ENCODE measurements around the gene RPTOR.

DNA sequence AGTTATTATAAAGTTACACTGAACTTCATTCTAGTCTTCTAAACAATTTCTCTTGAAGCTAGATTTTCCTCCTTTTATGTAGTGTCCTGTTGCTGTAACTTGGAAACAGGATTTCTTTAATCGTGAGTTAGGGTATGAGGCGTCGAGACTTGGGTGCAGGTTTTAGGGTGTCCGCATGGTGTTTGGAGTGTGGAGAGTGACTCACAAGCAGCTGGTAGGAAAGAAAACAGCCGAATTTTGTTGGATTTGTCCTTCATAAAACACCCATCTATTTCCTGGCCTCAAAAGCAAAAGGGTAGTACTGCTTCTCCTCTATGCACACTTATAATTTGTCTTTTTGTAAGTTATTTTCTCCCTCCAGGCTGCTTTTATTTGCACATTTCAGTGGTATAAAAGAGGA, 1.6 kb downstream of the RPTOR start:
- TF ChIP-seq POLR2A (IDR thresholded peaks at IDR 0.05), result no peak
- TF ChIP-seq, protein P1, sequence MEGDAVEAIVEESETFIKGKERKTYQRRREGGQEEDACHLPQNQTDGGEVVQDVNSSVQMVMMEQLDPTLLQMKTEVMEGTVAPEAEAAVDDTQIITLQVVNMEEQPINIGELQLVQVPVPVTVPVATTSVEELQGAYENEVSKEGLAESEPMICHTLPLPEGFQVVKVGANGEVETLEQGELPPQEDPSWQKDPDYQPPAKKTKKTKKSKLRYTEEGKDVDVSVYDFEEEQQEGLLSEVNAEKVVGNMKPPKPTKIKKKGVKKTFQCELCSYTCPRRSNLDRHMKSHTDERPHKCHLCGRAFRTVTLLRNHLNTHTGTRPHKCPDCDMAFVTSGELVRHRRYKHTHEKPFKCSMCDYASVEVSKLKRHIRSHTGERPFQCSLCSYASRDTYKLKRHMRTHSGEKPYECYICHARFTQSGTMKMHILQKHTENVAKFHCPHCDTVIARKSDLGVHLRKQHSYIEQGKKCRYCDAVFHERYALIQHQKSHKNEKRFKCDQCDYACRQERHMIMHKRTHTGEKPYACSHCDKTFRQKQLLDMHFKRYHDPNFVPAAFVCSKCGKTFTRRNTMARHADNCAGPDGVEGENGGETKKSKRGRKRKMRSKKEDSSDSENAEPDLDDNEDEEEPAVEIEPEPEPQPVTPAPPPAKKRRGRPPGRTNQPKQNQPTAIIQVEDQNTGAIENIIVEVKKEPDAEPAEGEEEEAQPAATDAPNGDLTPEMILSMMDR (IDR thresholded peaks at IDR 0.05), result no peak
